ENCODE measurements around the gene PCNA. TPM values are rescaled to one million over a fixed set of nuclear protein-coding genes. Genes with fewer than 3 reads are reported as not detected.

The PCNA gene
- total RNA-seq, 6 donors from 2014 or later = 15.5 to 55.9 (median 42.3) TPM

DNA sequence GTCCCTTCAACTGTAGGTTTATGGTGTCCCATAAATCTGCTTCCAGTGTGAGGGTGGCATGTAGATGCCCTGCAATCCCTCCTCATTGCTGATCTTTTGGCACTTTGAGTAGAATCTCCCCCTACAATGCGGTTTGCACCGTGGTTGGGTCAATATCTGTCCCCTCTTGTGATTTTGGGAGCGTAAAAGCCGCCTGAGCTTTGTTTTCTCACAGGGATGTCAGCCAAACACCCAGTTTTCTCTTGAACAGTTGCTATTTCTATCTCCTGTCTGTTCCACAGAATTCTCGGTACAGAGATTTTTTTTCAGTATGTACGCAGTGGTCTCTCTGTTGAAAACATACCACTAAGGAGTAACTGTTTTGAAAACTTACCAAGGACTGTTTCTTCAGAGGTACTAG, 28.8 kb upstream of the PCNA start:
- Histone ChIP-seq H3K4me1 (peaks cover 35 to 81% (median 59%) of the 10 kb centered on the region in 4 donors), H3K9me3 (no peaks in the 10 kb centered on the region), H3K27ac (peak overlapping the region in 2 of 4 donors; percentile 22 to 52), H3K4me3 (no peak overlapping the region), H3K27me3 (no peaks in the 10 kb centered on the region), H3K36me3 (no peaks in the 10 kb centered on the region)
- TF ChIP-seq, protein P1, sequence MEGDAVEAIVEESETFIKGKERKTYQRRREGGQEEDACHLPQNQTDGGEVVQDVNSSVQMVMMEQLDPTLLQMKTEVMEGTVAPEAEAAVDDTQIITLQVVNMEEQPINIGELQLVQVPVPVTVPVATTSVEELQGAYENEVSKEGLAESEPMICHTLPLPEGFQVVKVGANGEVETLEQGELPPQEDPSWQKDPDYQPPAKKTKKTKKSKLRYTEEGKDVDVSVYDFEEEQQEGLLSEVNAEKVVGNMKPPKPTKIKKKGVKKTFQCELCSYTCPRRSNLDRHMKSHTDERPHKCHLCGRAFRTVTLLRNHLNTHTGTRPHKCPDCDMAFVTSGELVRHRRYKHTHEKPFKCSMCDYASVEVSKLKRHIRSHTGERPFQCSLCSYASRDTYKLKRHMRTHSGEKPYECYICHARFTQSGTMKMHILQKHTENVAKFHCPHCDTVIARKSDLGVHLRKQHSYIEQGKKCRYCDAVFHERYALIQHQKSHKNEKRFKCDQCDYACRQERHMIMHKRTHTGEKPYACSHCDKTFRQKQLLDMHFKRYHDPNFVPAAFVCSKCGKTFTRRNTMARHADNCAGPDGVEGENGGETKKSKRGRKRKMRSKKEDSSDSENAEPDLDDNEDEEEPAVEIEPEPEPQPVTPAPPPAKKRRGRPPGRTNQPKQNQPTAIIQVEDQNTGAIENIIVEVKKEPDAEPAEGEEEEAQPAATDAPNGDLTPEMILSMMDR (IDR thresholded peaks at IDR 0.05) = no peak
- TF ChIP-seq POLR2A (IDR thresholded peaks at IDR 0.05) = no peak
- no peak for TF ChIP-seq POLR2AphosphoS5 (IDR thresholded peaks at IDR 0.05)
- no peak for TF ChIP-seq EP300 (IDR thresholded peaks at IDR 0.05)
- 74% methylated on average over 6 of the region's 6 CpGs for WGBS, 2 donors
- ATAC-seq (ENCODE audit: low FRiP score in 2 of 2) (no peak), DNase-seq (no peak)

DNA sequence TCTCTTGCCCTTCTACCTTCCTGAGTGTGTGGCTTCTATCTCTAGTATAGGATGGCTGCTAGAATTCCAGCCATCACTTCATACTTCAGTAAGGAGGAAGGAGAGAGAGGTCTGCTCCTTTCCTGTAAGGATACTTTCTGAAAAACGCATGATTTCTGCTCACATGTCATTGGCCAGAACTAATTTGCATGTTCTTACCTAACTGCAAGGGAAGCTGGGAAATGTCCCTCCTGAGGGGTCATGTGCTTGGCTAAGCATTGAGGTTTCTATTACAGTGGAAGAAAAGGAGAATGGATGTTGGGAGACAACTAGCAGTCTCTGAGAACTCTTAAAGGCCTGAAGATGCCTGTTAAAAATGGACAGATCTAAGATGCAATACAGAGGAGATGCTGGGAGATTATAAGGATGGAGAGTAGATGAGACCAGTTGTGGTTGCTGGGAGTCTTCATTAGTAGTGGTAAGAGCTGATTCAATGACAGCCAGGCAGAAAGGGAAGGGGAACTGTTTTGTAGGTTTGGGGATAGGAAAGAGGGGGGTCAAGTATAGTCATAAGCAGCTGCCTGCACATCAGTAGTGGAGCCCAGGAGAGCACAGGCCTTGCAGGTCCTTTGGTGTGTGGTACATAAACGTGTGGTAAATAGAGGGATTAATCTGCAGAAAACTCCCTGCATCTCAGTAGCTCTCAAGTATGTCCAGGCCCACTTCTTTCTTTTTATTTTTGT, 27.3 kb upstream of the PCNA start:
- H3K9me3 ChIP-seq = no peaks in the 10 kb centered on the region
- TF ChIP-seq POLR2A (IDR thresholded peaks at IDR 0.05) (no peak), POLR2AphosphoS5 (IDR thresholded peaks at IDR 0.05) (no peak), EP300 (IDR thresholded peaks at IDR 0.05) (no peak)
- TF ChIP-seq, protein P1 (IDR thresholded peaks at IDR 0.05) = no peak
- no peak for ATAC-seq (ENCODE audit: low FRiP score in 2 of 2)
- DNase-seq = no peak
- no peaks in the 10 kb centered on the region for H3K36me3 ChIP-seq
- WGBS, 2 donors = 70 to 71% methylated on average over 2 of the region's 2 CpGs
- peaks cover 35 to 83% (median 56%) of the 10 kb centered on the region in 4 donors for H3K4me1 ChIP-seq
- H3K4me3 ChIP-seq = no peak overlapping the region
- no peaks in the 10 kb centered on the region for H3K27me3 ChIP-seq
- peak overlapping the region in 3 of 4 donors; percentile 17 to 52 (median 22) for H3K27ac ChIP-seq

DNA sequence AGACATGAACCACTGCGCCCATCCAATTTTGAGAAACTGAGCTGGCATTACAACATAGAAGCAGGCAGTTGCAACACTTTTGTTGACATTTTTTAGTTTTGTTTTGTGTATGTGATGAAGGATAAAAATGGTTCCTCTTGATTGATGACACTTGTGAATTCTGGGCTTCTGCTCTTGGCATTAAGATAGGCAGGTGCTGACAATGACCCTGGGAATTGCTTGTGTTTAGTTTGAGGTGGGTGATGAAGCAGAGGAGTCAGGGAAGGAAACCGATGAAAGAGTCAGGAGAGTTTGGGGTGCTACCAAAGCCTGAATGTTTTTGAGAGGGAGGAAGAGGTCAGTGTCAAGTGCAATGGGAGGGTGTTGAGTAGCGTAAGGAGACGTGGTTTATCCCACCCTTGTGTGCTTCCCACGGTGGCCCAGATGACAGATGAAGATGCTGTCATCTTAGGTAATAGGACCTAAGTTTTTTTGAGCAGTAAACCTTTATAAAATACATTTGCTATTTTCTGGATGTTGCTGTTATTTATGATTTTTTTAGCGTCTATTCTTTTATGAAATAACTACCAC, 26.4 kb upstream of the PCNA start:
- peaks cover 35 to 88% (median 58%) of the 10 kb centered on the region in 4 donors for H3K4me1 ChIP-seq
- H3K36me3 ChIP-seq = no peaks in the 10 kb centered on the region
- TF ChIP-seq, protein P1 (IDR thresholded peaks at IDR 0.05) = no peak
- TF ChIP-seq POLR2A (IDR thresholded peaks at IDR 0.05) (no peak), POLR2AphosphoS5 (IDR thresholded peaks at IDR 0.05) (no peak), EP300 (IDR thresholded peaks at IDR 0.05) (no peak)
- DNase-seq (no peak), ATAC-seq (ENCODE audit: low FRiP score in 2 of 2) (no peak)
- H3K9me3 ChIP-seq = no peaks in the 10 kb centered on the region
- H3K4me3 ChIP-seq = no peak overlapping the region
- WGBS, 2 donors = 64 to 87% methylated on average over 6 of the region's 6 CpGs
- H3K27me3 ChIP-seq = no peaks in the 10 kb centered on the region
- peak overlapping the region in 2 of 4 donors; percentile 48 to 52 for H3K27ac ChIP-seq

DNA sequence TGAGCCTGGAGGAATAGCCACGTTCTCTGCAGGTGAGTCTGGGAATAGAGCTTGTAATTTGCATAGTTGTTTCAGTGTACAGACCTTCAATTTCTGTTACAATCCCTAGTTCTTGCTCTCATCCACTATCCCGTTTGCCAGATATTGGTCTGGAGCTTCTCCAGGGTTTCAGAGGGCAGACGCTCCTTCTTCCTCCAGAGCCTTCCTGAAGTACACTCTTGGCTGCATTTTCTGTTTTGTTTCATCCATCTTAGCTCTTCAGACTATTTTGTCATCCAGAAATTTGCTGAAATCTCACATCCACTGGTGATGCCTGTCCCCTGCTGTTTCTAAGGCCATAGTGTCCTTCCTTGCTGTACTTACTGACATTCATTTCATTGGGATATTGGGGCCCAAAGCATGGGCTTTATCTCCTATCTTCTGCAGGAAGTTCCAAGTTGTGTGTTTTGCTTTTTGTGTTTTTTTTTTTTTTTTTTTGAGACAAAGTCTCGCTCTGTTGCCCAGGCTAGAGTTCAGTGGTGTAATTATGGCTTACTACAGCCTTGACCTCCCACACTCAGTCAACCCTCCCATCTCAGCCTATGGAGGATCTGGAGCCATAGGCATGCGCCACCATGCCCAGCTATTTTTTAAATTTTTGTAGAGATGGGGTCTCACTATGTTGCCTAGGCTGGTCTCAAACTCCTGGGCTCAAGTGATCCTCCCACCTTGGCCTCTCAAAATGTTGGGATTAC, 25.8 kb upstream of the PCNA start:
- no peaks in the 10 kb centered on the region for H3K27me3 ChIP-seq
- no peaks in the 10 kb centered on the region for H3K36me3 ChIP-seq
- ATAC-seq (ENCODE audit: low FRiP score in 2 of 2) (peak in 1 of 2 donors; percentile 42), DNase-seq (no peak)
- WGBS, 2 donors = 66 to 73% methylated on average over 5 of the region's 5 CpGs
- no peak overlapping the region for H3K4me3 ChIP-seq
- H3K4me1 ChIP-seq = peaks cover 39 to 82% (median 56%) of the 10 kb centered on the region in 4 donors
- peak overlapping the region in 2 of 4 donors; percentile 48 to 52 for H3K27ac ChIP-seq
- H3K9me3 ChIP-seq = no peaks in the 10 kb centered on the region
- TF ChIP-seq EP300 (IDR thresholded peaks at IDR 0.05) (no peak), POLR2A (IDR thresholded peaks at IDR 0.05) (no peak), POLR2AphosphoS5 (IDR thresholded peaks at IDR 0.05) (no peak)
- TF ChIP-seq, protein P1 (IDR thresholded peaks at IDR 0.05) = no peak
